B cell (primary cell): ENCODE measurements around the gene FARSB.

ENCODE experiments used
- CTCF ChIP-seq: fragments of 200-600 bp; IDR thresholded peaks from one replicate; pipeline ENCODE4 v1.8.0; 2022; ENCODE audit warnings: antibody characterized with exemption, mild to moderate bottlenecking
- EZH2 ChIP-seq: IDR thresholded peaks from 2 replicates; pipeline ENCODE4 v1.6.1; 2012; ENCODE audit warnings: borderline replicate concordance, low read depth, mild to moderate bottlenecking, moderate library complexity, low read length; ENCODE audit not compliant: insufficient read depth, poor library complexity, severe bottlenecking

DNA sequence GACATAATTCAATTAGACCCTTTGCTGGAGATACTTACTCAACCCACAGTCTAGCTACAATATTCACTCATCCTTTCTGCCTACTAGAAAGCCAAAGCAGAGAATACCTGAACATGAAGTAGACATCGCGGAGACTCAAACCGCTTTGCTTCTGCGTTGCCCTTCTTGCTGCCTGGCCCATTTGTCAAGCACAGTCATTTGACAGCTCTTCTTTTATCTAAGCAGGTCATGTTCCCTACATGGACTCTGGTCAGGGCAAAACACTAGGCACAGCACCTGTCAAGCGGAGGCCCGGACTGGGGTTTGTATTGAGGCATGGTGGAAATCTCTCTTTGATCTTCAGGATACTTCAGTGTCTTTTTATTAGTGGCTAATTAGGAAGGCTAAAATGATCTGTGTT, 89.7 kb downstream of the FARSB start:
- TF ChIP-seq CTCF (no peak), EZH2 (no peak)
